Stomach (tissue), 4 donors: ENCODE measurements around the gene FBXW11.

Experiments
- POLR2A ChIP-seq, 4 donors: fragments of 450-650 bp; IDR thresholded peaks; one replicate each; pipeline ENCODE4 v1.6.1; 2016; ENCODE audit warnings: antibody characterized with exemption in 4 of 4, control low read depth in 2 of 4, mild to moderate bottlenecking in 1 of 4, moderate library complexity in 1 of 4
- POLR2AphosphoS5 ChIP-seq, 3 donors: sonication (generic); formaldehyde crosslinking; IDR thresholded peaks; one replicate each; pipeline ENCODE4 v1.6.1; 2016; ENCODE audit warnings: antibody characterized with exemption in 3 of 3

DNA sequence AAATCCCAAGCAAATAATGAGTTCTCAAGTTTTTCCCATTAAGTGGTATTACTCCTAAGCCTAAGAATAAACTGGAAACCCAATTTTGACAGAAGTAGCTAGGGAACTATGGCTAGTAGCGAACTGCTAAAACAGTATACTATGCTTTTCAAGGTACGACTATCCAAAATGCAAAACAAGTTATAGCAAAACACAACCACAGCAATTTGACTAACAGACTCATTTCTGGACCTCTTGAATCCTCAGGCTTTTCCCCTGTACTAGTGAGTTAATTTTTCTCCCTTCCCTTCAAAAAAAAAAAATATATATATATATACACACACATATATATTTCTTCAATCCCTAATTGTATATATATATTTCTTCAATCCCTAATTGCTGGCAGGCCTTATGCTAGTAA lies 7.3 kb downstream of the FBXW11 start:
- no peak for TF ChIP-seq POLR2AphosphoS5 (IDR thresholded peaks at IDR 0.05)
- no peak for TF ChIP-seq POLR2A (IDR thresholded peaks at IDR 0.05)
